AG04450 (cell line): ENCODE data around the gene TBRG1. TPM values are rescaled to one million over a fixed set of nuclear protein-coding genes. Genes with fewer than 3 reads are reported as not detected.

Source experiments
- CTCF ChIA-PET: fragments of 300-600, 350-600 bp; formaldehyde crosslinking; extraction: SDS; loops from one replicate; lab custom pipeline; 2022; ENCODE audit warnings: antibody characterized with exemption, inconsistent platforms; lab: Charles Lee
- POLR2A ChIA-PET: fragments of 350-600 bp; formaldehyde crosslinking; extraction: SDS; loops from one replicate; lab custom pipeline; 2021; ENCODE audit warnings: antibody characterized with exemption, inconsistent platforms; lab: Yijun Ruan, JAX
- DNase-seq: peaks from one replicate; pipeline ENCODE4 v3.0.0-alpha.2; 2011; ENCODE audit warnings: low read depth, low spot score
- H3K27ac ChIP-seq: one replicate; pipeline ENCODE4 v1.5.1; 2012; ENCODE audit warnings: low read depth, low read length, control low read depth
- H3K27me3 ChIP-seq: one replicate; pipeline ENCODE4 v1.6.0; 2012; ENCODE audit warnings: low read length; ENCODE audit not compliant: control insufficient read depth, insufficient read depth
- H3K4me3 ChIP-seq: 2 replicates; pipeline ENCODE4 v1.5.1; 2011; ENCODE audit warnings: mild to moderate bottlenecking, low read depth, low read length, control low read depth
- H3K9me3 ChIP-seq: 2 replicates; pipeline ENCODE4 v1.5.1; 2012; ENCODE audit warnings: low read length; ENCODE audit not compliant: control insufficient read depth, insufficient read depth
- CTCF ChIP-seq: IDR thresholded peaks from 2 replicates; pipeline ENCODE4 v1.5.1; 2011; ENCODE audit warnings: low read depth, low read length, control low read depth, inconsistent platforms
- polyA plus RNA-seq: library from polyadenylated mRNA; depleted of rRNA; stranded (reverse); fragments of >200 nt; gene quantifications from 2 replicates; pipeline ENCODE4 v1.2.3, GENCODE V29; 2011

The TBRG1 gene
- polyA plus RNA-seq, 1 experiment: 30.9 TPM

GRCh38 chr11:124605719-124606118, 16.9 kb upstream of the TBRG1 start:
- POLR2A ChIA-PET: no interaction called here
- Histone ChIP-seq H3K4me3 (no peak overlapping the region), H3K9me3 (no peaks in the 10 kb centered on the region), H3K27ac (no peak overlapping the region), H3K27me3 (no peaks in the 10 kb centered on the region)
- no peak for DNase-seq
- no peak for TF ChIP-seq CTCF
- CTCF ChIA-PET: no interaction called here

- no peak for DNase-seq
- CTCF ChIA-PET: interaction anchor here (1.0 kb wide), 1 partner anchor 206 kb away, joined by 3 read pairs; no protein-coding TSS in a partner anchor
- no peak for TF ChIP-seq CTCF
- H3K4me3 ChIP-seq: no peak overlapping the region
- peaks cover 2% of the 10 kb centered on the region for H3K27me3 ChIP-seq
- H3K27ac ChIP-seq: no peak overlapping the region
- POLR2A ChIA-PET: no interaction called here
- no peaks in the 10 kb centered on the region for H3K9me3 ChIP-seq
Measured at GRCh38 chr11:124608147-124608546, 14.5 kb upstream of the TBRG1 start.

- ChIA-PET CTCF (interaction anchor here (0.6 to 0.9 kb wide), 2 partner anchors 195 to 343 kb away, joined by 3 to 7 read pairs; no protein-coding TSS in a partner anchor), POLR2A (no interaction called here)
- Histone ChIP-seq H3K9me3 (no peaks in the 10 kb centered on the region), H3K4me3 (no peak overlapping the region), H3K27me3 (peaks cover 2% of the 10 kb centered on the region), H3K27ac (no peak overlapping the region)
- TF ChIP-seq CTCF: no peak
- no peak for DNase-seq
Measured at GRCh38 chr11:124610295-124610694, 12.4 kb upstream of the TBRG1 start.

DNA sequence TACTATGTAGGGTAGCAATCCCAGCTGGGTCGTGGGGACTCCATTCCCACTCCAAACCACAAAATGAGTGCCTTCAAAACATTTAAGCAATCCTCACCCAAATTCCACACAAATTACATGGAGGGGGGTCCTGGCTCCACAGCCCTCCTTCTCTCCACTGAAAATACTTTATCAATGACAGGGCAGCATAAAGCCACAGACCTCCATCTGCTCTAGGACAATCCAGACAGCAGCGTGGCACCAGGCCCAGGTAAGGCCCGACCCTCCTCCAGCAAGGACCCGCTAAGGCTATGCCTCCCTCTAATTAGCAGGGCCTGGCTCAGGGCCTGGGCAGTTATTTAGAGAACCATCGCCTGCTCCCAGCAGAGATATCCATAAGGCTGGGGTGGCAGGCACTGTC, 11.6 kb upstream of the TBRG1 start, which contains the start of gene PANX3:
TSS of gene PANX3 (plus strand) at position 365 of the 400 bp plus-strand sequence. CDS start 129 bp downstream, outside the sequence.
- no peak for TF ChIP-seq CTCF
- DNase-seq: no peak
- Histone ChIP-seq H3K4me3 (no peak within 1 kb of the TSS), H3K27me3 (peaks cover 3% of the 10 kb centered on the region), H3K27ac (no peak within 1 kb of the TSS), H3K9me3 (no peaks in the 10 kb centered on the region)
- ChIA-PET CTCF (interaction anchor here (0.6 to 0.9 kb wide), 2 partner anchors 195 to 342 kb away, joined by 3 to 7 read pairs; no protein-coding TSS in a partner anchor), POLR2A (no interaction called here)

DNA sequence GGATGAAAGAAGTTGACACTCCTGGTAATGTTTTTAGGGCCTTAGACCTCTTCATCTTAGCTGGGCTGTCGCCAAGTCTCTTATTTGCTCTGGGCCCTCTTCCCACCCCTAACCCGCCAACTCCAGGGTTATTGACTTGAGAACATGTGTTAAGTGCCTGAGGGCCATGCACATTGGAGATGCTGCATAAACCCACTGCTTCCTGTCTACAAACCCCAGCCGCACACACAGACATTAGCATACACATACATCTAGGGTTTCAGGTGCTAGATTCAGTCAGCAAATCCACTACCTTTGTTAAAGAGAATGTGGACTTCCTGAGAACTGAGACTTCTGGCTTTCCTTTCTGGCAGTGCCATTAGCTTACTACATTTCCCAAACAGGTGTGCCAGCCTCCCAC, 10.6 kb upstream of the TBRG1 start:
- ChIA-PET CTCF (interaction anchor here (0.6 kb wide), 1 partner anchor 26 kb away, joined by 3 read pairs; no protein-coding TSS in a partner anchor), POLR2A (no interaction called here)
- Histone ChIP-seq H3K27ac (no peak overlapping the region), H3K4me3 (no peak overlapping the region), H3K9me3 (no peaks in the 10 kb centered on the region), H3K27me3 (peaks cover 10% of the 10 kb centered on the region)
- TF ChIP-seq CTCF: no peak
- no peak for DNase-seq
